Kidney (tissue), 14 donors: ENCODE measurements around the gene CLDN24. TPM values are rescaled to one million over a fixed set of nuclear protein-coding genes. Genes with fewer than 3 reads are reported as not detected.
A peak's percentile ranks its signal among the peaks of the same experiment; 100 is the strongest.

Experiments
- DNase-seq, 5 donors: peaks; one replicate each; pipeline ENCODE4 v3.0.0-alpha.2; 2013 to 2020
- FAIRE-seq: peaks from 2 replicates; lab custom pipeline; 2012; peaks lifted over from hg19 to GRCh38; lab: Jason Lieb, UNC
- H3K27ac ChIP-seq, 2 donors: one replicate each; pipeline ENCODE4 v1.7.0; 2013; ENCODE audit warnings: low read depth in 2 of 2, low read length in 2 of 2, inconsistent platforms in 1 of 2
- H3K27me3 ChIP-seq: one replicate; pipeline ENCODE4 v1.7.1; 2013; ENCODE audit warnings: low read length, inconsistent platforms; ENCODE audit not compliant: control insufficient read depth, insufficient read depth
- H3K36me3 ChIP-seq, 3 donors: one replicate each; pipeline versions ENCODE4 v1.7.0 to v1.7.1; 2013; ENCODE audit warnings: low read length in 3 of 3, control low read depth in 1 of 3, inconsistent platforms in 1 of 3; ENCODE audit not compliant: insufficient read depth in 3 of 3, control insufficient read depth in 2 of 3
- H3K4me1 ChIP-seq, 3 donors: one replicate each; pipeline versions ENCODE4 v1.7.0 to v1.7.1; 2013; ENCODE audit warnings: low read length in 3 of 3, inconsistent platforms in 1 of 3, low read depth in 1 of 3; ENCODE audit not compliant: control insufficient read depth in 2 of 3, insufficient read depth in 2 of 3
- H3K4me3 ChIP-seq, 3 donors: one replicate each; pipeline versions ENCODE4 v1.7.0 to v1.8.1; 2013; ENCODE audit warnings: low read length in 3 of 3, control low read depth in 1 of 3, inconsistent platforms in 1 of 3
- H3K9ac ChIP-seq, 3 donors: one replicate each; pipeline versions ENCODE4 v1.7.0 to v1.7.1; 2013; ENCODE audit warnings: low read length in 3 of 3, control low read depth in 1 of 3, inconsistent platforms in 1 of 3
- H3K9me3 ChIP-seq, 3 donors: one replicate each; pipeline versions ENCODE4 v1.7.0 to v1.7.1; 2013; ENCODE audit warnings: low read length in 3 of 3, control low read depth in 1 of 3, inconsistent platforms in 1 of 3; ENCODE audit not compliant: control insufficient read depth in 2 of 3, insufficient read depth in 1 of 3
- intact Hi-C: fragments of 100-400 bp; cut with DNase I; formaldehyde crosslinking; loops from one replicate; pipeline ENCODE4 v1.11.1; 2022
- polyA plus RNA-seq: library from polyadenylated mRNA; stranded (reverse); fragments of 350-450 nt; fragmentation: Illumina TruSeq; extraction: RNeasy Lipid Tissue Mini Kit (QIAGEN cat#74804); gene quantifications from one replicate; pipeline ENCODE4 v1.2.3, GENCODE V29; 2014; ENCODE audit warnings: low read depth, low replicate concordance; ENCODE audit not compliant: insufficient read depth
- total RNA-seq: library from RNA; stranded (reverse); fragmentation: NEBNext Ultra II Directional; extraction: Animal tissue kit (Norgen Biotek cat#: 25700); gene quantifications from one replicate; pipeline ENCODE4 v1.2.1, GENCODE V29; 2021
- TF ChIP-seq, protein P1 (sequence below): IDR thresholded peaks from 3 replicates; pipeline ENCODE4 v1.5.1; 2012; ENCODE audit warnings: mild to moderate bottlenecking, moderate library complexity, borderline replicate concordance; ENCODE audit not compliant: insufficient read depth; ENCODE audit errors: extremely low read depth
- donor health status: control.
- donor health status: control.
- donor health status: control.
- donor health status: control.
- donor health status: control.
- donor health status: DM: yes; HTN: yes; CAD: no.
- donor health status: Normal renal cell carcinoma (clear cell type).

CLDN24 gene
- total and polyA plus RNA-seq, 2 donors from 2014 or later = not detected

- intact Hi-C loops = no loop called here
Measured at GRCh38 chr4:183348136-183348535, 25.9 kb upstream of the CLDN24 start.

DNA sequence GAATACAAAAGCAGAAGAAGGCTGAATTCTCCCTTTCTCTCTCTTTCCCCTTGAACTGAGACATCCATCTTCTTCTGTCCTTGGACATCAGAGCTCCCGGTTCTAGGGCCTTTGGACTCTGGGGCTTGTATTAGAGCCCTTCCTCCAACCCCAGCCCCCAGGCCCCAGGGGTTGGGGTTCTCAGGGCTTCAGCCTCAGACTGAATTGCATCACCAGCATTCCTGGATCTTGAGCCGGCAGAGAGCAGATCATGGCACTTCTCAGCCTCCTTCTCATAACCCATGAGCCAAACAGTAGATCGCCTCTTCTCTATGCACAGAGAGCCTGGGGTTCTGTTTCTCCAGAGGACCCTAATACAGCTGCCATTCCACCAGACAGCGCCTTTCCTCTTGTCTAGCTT is 25.3 kb upstream of the CLDN24 start:
- intact Hi-C loops = no loop called here
- no peak overlapping the region for H3K9ac ChIP-seq
- H3K27ac ChIP-seq = peak overlapping the region in 1 of 2 donors; percentile 89
- DNase-seq (no peak), FAIRE-seq (no peak)
- H3K27me3 ChIP-seq = no peaks in the 10 kb centered on the region
- TF ChIP-seq, protein P1, sequence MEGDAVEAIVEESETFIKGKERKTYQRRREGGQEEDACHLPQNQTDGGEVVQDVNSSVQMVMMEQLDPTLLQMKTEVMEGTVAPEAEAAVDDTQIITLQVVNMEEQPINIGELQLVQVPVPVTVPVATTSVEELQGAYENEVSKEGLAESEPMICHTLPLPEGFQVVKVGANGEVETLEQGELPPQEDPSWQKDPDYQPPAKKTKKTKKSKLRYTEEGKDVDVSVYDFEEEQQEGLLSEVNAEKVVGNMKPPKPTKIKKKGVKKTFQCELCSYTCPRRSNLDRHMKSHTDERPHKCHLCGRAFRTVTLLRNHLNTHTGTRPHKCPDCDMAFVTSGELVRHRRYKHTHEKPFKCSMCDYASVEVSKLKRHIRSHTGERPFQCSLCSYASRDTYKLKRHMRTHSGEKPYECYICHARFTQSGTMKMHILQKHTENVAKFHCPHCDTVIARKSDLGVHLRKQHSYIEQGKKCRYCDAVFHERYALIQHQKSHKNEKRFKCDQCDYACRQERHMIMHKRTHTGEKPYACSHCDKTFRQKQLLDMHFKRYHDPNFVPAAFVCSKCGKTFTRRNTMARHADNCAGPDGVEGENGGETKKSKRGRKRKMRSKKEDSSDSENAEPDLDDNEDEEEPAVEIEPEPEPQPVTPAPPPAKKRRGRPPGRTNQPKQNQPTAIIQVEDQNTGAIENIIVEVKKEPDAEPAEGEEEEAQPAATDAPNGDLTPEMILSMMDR = no peak
- H3K4me3 ChIP-seq = no peak overlapping the region
- no peaks in the 10 kb centered on the region for H3K9me3 ChIP-seq
- H3K36me3 ChIP-seq = no peaks in the 10 kb centered on the region
- H3K4me1 ChIP-seq = peaks cover 0 to 4% (median 0%) of the 10 kb centered on the region in 3 donors

More at GRCh38 chr4:183348136-183348535, 25.9 kb upstream of the CLDN24 start:
- Histone ChIP-seq H3K36me3 (no peaks in the 10 kb centered on the region), H3K27me3 (no peaks in the 10 kb centered on the region), H3K4me3 (no peak overlapping the region), H3K9ac (no peak overlapping the region), H3K4me1 (peaks cover 0 to 4% (median 0%) of the 10 kb centered on the region in 3 donors), H3K27ac (peak overlapping the region in 1 of 2 donors; percentile 89), H3K9me3 (no peaks in the 10 kb centered on the region)
- FAIRE-seq (no peak), DNase-seq (no peak)
- TF ChIP-seq, protein P1 = no peak

DNA sequence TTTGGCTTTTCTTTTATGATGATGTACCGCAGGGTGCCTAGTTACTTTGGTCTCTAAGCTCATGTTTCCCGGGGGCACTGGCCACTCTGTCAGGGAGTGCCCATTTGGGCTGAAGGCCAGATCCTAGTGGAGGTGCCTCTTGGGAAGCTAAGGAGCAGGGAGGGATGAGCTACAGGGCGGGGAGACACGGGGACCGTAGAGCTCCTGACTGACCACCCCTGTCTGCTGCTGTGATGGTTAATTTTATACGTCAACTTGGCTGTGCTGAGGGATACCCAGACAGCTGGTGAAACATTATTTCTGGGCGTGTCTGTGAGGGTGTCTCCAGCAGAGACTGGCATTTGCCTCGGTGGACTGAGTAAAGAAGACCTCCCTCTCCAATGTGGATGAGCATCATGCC is 24.9 kb upstream of the CLDN24 start:
- H3K9me3 ChIP-seq = no peaks in the 10 kb centered on the region
- TF ChIP-seq, protein P1 = no peak
- intact Hi-C loops = no loop called here

DNA sequence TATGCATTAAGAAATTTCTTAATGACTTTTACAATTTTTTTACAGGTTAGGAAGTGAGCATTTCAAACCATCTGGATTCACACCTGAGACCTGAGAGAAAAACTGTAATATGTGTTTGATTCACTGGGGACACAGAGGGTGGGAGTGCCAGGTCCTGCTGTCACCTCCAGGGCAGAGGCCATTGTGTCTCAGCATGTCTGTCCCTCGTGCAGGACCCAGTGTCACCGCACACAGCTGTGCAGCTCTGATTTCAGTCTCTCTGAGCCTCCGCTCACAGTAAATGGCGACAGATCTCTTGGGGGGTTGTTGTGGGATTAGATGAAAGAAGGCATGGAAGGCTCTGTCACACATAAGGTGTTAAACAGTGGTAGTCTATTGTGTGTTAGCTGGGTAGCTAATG is 23.0 kb upstream of the CLDN24 start:
- no peak overlapping the region for H3K9ac ChIP-seq
- no peaks in the 10 kb centered on the region for H3K27me3 ChIP-seq
- no peak overlapping the region for H3K27ac ChIP-seq
- FAIRE-seq (no peak), DNase-seq (peak in 1 of 5 donors; percentile 19)
- TF ChIP-seq, protein P1 = no peak
- no peaks in the 10 kb centered on the region for H3K9me3 ChIP-seq
- intact Hi-C loops = no loop called here
- H3K36me3 ChIP-seq = no peaks in the 10 kb centered on the region
- H3K4me1 ChIP-seq = peaks cover 0 to 4% (median 0%) of the 10 kb centered on the region in 3 donors
- H3K4me3 ChIP-seq = no peak overlapping the region

More for the DNA sequence above, 24.9 kb upstream of the CLDN24 start:
- Histone ChIP-seq H3K36me3 (no peaks in the 10 kb centered on the region), H3K9ac (no peak overlapping the region), H3K4me1 (peaks cover 0 to 4% (median 0%) of the 10 kb centered on the region in 3 donors), H3K27me3 (no peaks in the 10 kb centered on the region), H3K4me3 (no peak overlapping the region), H3K27ac (peak overlapping the region in 1 of 2 donors; percentile 26)
- no peak for DNase-seq
- FAIRE-seq = no peak
